IMR-90 (cell line): ENCODE data around the gene SCFD2. TPM values are rescaled to one million over a fixed set of nuclear protein-coding genes. Genes with fewer than 3 reads are reported as not detected.

ENCODE experiments used
- ATAC-seq: fragments of 200-7000 bp; cut with Tn5 transposase; 2 replicates; pipeline ENCODE4 v1.9.1; 2020; ENCODE audit warnings: low read depth, mild to moderate bottlenecking, moderate library complexity
- BruUV-seq: library from RNA; stranded (reverse); fragments of 400-500 nt; replicated peaks from 2 replicates; lab custom pipeline; 2021; lab: Mats Ljungman, UMichigan
- CTCF ChIA-PET: fragments of 300-600 bp; formaldehyde crosslinking; extraction: SDS; loops from one replicate; lab custom pipeline; 2021; ENCODE audit warnings: antibody characterized with exemption; lab: Yijun Ruan, JAX
- POLR2A ChIA-PET: fragments of 300-600 bp; sonication (Branson Sonifier 250); formaldehyde crosslinking; loops from one replicate; lab custom pipeline; 2022; ENCODE audit warnings: antibody characterized with exemption; ENCODE audit not compliant: unreplicated experiment; lab: Charles Lee
- DNase-seq: peaks from one replicate; pipeline ENCODE4 v3.0.0; 2013
- H2AFZ ChIP-seq: replicated peaks from 2 replicates; pipeline ENCODE3; 2013; ENCODE audit warnings: low read length, mild to moderate bottlenecking; ENCODE audit not compliant: poor library complexity
- H2AK5ac ChIP-seq: 2 replicates; pipeline ENCODE4 v1.6.1; 2013; ENCODE audit warnings: low read depth, low read length, inconsistent platforms
- H2AK9ac ChIP-seq: replicated peaks from 2 replicates; pipeline ENCODE3; 2013; ENCODE audit warnings: mild to moderate bottlenecking, low read depth, low read length, moderate library complexity; ENCODE audit not compliant: poor library complexity
- H2BK120ac ChIP-seq: 2 replicates; pipeline ENCODE4 v1.6.1; 2013; ENCODE audit warnings: low read depth, low read length, inconsistent platforms
- H2BK15ac ChIP-seq: 3 replicates; pipeline ENCODE4 v1.6.1; 2013; ENCODE audit warnings: low read depth, low read length, inconsistent platforms
- H2BK20ac ChIP-seq: 2 replicates; pipeline ENCODE4 v1.6.1; 2013; ENCODE audit warnings: low read depth, mild to moderate bottlenecking, inconsistent platforms, low read length, moderate library complexity
- H2BK5ac ChIP-seq: 2 replicates; pipeline ENCODE4 v1.6.1; 2013; ENCODE audit warnings: mild to moderate bottlenecking, low read depth, low read length, inconsistent platforms; ENCODE audit not compliant: poor library complexity, severe bottlenecking
- H3K14ac ChIP-seq: replicated peaks from 2 replicates; pipeline ENCODE4 v1.6.1; 2013; ENCODE audit warnings: low read depth, low read length, inconsistent platforms
- H3K18ac ChIP-seq: 2 replicates; pipeline ENCODE4 v1.6.1; 2013; ENCODE audit warnings: low read depth, low read length, control low read depth
- H3K23ac ChIP-seq: 2 replicates; pipeline ENCODE4 v1.6.1; 2013; ENCODE audit warnings: low read depth, low read length, inconsistent platforms
- H3K27ac ChIP-seq: 2 replicates; pipeline ENCODE4 v1.5.1; 2013; ENCODE audit warnings: mild to moderate bottlenecking, control low read depth, low read length; ENCODE audit not compliant: insufficient read depth
- H3K27me3 ChIP-seq: 2 replicates; pipeline ENCODE4 v1.6.1; 2013; ENCODE audit warnings: low read length; ENCODE audit not compliant: control insufficient read depth, insufficient read depth
- H3K36me3 ChIP-seq: 2 replicates; pipeline ENCODE4 v1.6.1; 2013; ENCODE audit warnings: low read length, mixed read lengths; ENCODE audit not compliant: control insufficient read depth, insufficient read depth
- H3K4ac ChIP-seq: 2 replicates; pipeline ENCODE4 v1.6.1; 2013; ENCODE audit warnings: low read depth, low read length, inconsistent platforms
- H3K4me1 ChIP-seq: 2 replicates; pipeline ENCODE4 v1.6.1; 2013; ENCODE audit warnings: low read length, mixed read lengths; ENCODE audit not compliant: control insufficient read depth, insufficient read depth
- H3K4me2 ChIP-seq: 2 replicates; pipeline ENCODE4 v1.6.1; 2013; ENCODE audit warnings: low read depth, mild to moderate bottlenecking, control low read depth, low read length, moderate library complexity
- H3K4me3 ChIP-seq: 2 replicates; pipeline ENCODE4 v1.5.1; 2013; ENCODE audit warnings: low read depth, mild to moderate bottlenecking, control low read depth, low read length, moderate library complexity; ENCODE audit not compliant: insufficient read depth
- H3K56ac ChIP-seq: 2 replicates; pipeline ENCODE4 v1.6.1; 2013; ENCODE audit warnings: low read length, inconsistent platforms; ENCODE audit not compliant: insufficient read depth; ENCODE audit errors: extremely low read depth
- H3K79me1 ChIP-seq, 2 experiments: 2 replicates each; pipeline ENCODE4 v1.6.1; 2013; ENCODE audit warnings: low read length in 2 of 2, inconsistent platforms in 1 of 2, low read depth in 1 of 2
- H3K9ac ChIP-seq: 2 replicates; pipeline ENCODE4 v1.6.1; 2013; ENCODE audit warnings: low read depth, low read length, control low read depth
- H3K9me1 ChIP-seq: 2 replicates; pipeline ENCODE4 v1.6.1; 2013; ENCODE audit warnings: low read length, inconsistent platforms; ENCODE audit not compliant: insufficient read depth
- H3K9me3 ChIP-seq: 2 replicates; pipeline ENCODE4 v1.6.1; 2013; ENCODE audit warnings: low read length; ENCODE audit not compliant: control insufficient read depth, insufficient read depth
- H4K20me1 ChIP-seq: 2 replicates; pipeline ENCODE4 v1.6.1; 2013; ENCODE audit warnings: low read length, inconsistent platforms; ENCODE audit not compliant: insufficient read depth
- H4K5ac ChIP-seq: 2 replicates; pipeline ENCODE4 v1.6.1; 2013; ENCODE audit warnings: mild to moderate bottlenecking, low read depth, low read length, control low read depth
- H4K8ac ChIP-seq, 2 experiments: 2 replicates each; pipeline ENCODE4 v1.6.1; 2013; ENCODE audit warnings: low read depth in 2 of 2, low read length in 2 of 2, control low read depth in 1 of 2, inconsistent platforms in 1 of 2
- H4K91ac ChIP-seq: 2 replicates; pipeline ENCODE4 v1.6.1; 2013; ENCODE audit warnings: low read depth, low read length, inconsistent platforms; ENCODE audit not compliant: insufficient read depth
- BHLHE40 ChIP-seq: fragments of 150-350 bp; IDR thresholded peaks from 2 replicates; pipeline ENCODE4 v1.6.1; 2016; ENCODE audit warnings: mild to moderate bottlenecking, low read depth, low read length
- FOS ChIP-seq: fragments of 150-350 bp; IDR thresholded peaks from 2 replicates; pipeline ENCODE4 v1.6.1; 2016; ENCODE audit warnings: low read depth, low read length
- NFE2L2 ChIP-seq: fragments of 150-350 bp; IDR thresholded peaks from 2 replicates; pipeline ENCODE4 v1.6.1; 2016; ENCODE audit warnings: low read depth, mild to moderate bottlenecking, low read length
- POLR2A ChIP-seq: IDR thresholded peaks from 2 replicates; pipeline ENCODE4 v1.6.1; 2012; ENCODE audit warnings: mild to moderate bottlenecking, low read depth, low read length
- WGBS, 2 experiments: methylation state at CpG; one replicate each; pipeline versions ENCODE4 v1.1.5 to v1.1.7; 2013; ENCODE audit warnings: missing lambda C conversion rate in 2 of 2; ENCODE audit not compliant: insufficient read length in 1 of 2; ENCODE audit errors: extremely low coverage in 2 of 2; 5-methylcytosine and 5-hydroxymethylcytosine counted together
- dilution Hi-C: fragments of 300-500 bp; cut with HindIII; formaldehyde crosslinking; loops from one replicate; pipeline ENCODE4 v1.14.3; 2018; ENCODE audit warnings: low sequenced_read_pairs; ENCODE audit not compliant: unreplicated experiment
- in situ Hi-C: fragments of 300-500 bp; cut with MboI; formaldehyde crosslinking; loops from 3 replicates; pipeline ENCODE4 v1.14.3; 2019; ENCODE audit warnings: low sequenced_read_pairs, inconsistent platforms, mixed read lengths
- intact Hi-C: fragments of 100-400 bp; cut with micrococcal nuclease; formaldehyde crosslinking; loops from 2 replicates; pipeline ENCODE4 v1.10.0; 2022
- polyA plus RNA-seq, 3 experiments: library from polyadenylated mRNA; depleted of rRNA; stranded (reverse); fragments of >200 nt; gene quantifications; 2 replicates each; pipeline ENCODE4 v1.2.3, GENCODE V29; 2012; ENCODE audit warnings: low replicate concordance in 1 of 3
- total RNA-seq: library from RNA; depleted of rRNA; stranded (reverse); fragments of >200 nt; gene quantifications from 2 replicates; pipeline ENCODE4 v1.2.3, GENCODE V29; 2012

The SCFD2 gene
- total and polyA plus RNA-seq, 2 of the 4 experiments (the other 2 are of a cell fraction): 18.9 to 62.4 TPM

DNA sequence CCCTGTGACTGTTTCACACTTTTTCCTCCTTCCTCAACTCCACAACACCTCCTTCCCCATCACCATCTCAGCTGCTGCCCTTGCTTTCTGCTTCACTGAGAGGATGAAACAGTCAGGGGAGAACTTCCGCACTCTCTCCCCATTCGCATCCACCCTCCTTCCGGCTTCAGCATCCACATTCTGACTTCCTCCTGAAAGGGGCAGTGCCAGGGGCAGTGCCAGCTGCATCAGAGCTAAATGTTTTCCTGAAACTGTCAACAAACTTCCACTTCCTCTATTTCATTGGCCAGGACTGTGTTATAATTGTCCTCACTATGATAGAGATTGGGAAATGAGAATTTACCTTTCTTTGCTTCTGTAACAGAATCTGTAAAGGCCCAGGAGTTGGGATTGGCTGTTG is 521.9 kb downstream of the SCFD2 start:
- Histone ChIP-seq H3K79me1 (no peaks in the 10 kb centered on the region), H3K4me1 (peaks cover 13% of the 10 kb centered on the region; the same call in 1 of the 2 replicates)
- no peak for ATAC-seq

More for the DNA sequence above, 521.9 kb downstream of the SCFD2 start:
- no peaks in the 10 kb centered on the region for H3K9me3 ChIP-seq
- no peak overlapping the region for H3K4me3 ChIP-seq
- DNase-seq: no peak
- CTCF ChIA-PET: no interaction called here
- intact Hi-C loops: no loop called here
- H2BK120ac ChIP-seq: no peak overlapping the region
- H4K91ac ChIP-seq: no peak overlapping the region
- dilution Hi-C loops: no loop called here
- H4K20me1 ChIP-seq: no peaks in the 10 kb centered on the region
- no peaks in the 10 kb centered on the region for H3K27me3 ChIP-seq
- POLR2A ChIA-PET: no interaction called here
- no peak overlapping the region for H3K56ac ChIP-seq
- H3K4me2 ChIP-seq: no peak overlapping the region
- H2AFZ ChIP-seq: no peak overlapping the region
- BruUV-seq: no TSS peak
- no peak overlapping the region for H3K9ac ChIP-seq
- peaks cover 4% of the 10 kb centered on the region; the same call in 1 of the 2 replicates for H3K9me1 ChIP-seq
- no peak overlapping the region for H3K23ac ChIP-seq
- TF ChIP-seq FOS (no peak), BHLHE40 (no peak), POLR2A (no peak), NFE2L2 (no peak)
- H3K18ac ChIP-seq: no peak overlapping the region
- no CpG with 5 or more reads among the region's 3 CpGs for WGBS, 2 experiments
- H2AK9ac ChIP-seq: no peak overlapping the region
- H2AK5ac ChIP-seq: peak overlapping the region; percentile 64; the same call in 1 of the 2 replicates
- no peak overlapping the region for H4K8ac ChIP-seq
- no peak overlapping the region for H4K5ac ChIP-seq
- H3K4ac ChIP-seq: no peak overlapping the region
- H3K36me3 ChIP-seq: no peaks in the 10 kb centered on the region
- H3K27ac ChIP-seq: no peak overlapping the region
- no peak overlapping the region for H3K14ac ChIP-seq
- no peak overlapping the region for H2BK20ac ChIP-seq
- no peak overlapping the region; the same call in 2 of the 3 replicates for H2BK15ac ChIP-seq
- H2BK5ac ChIP-seq: no peak overlapping the region
- in situ Hi-C loops: no loop called here
